GM12865 (cell line): ENCODE data around the gene CRYBB3.
"Not testable (repeated sequence)": the region's sequence is repeated elsewhere in the genome, so short reads cannot be mapped to it uniquely, and the experiment has no call there.

Experiments used
- DNase-seq: peaks from one replicate; pipeline ENCODE4 v3.0.0; 2010; ENCODE audit warnings: low read depth
- H3K4me3 ChIP-seq: 2 replicates; pipeline ENCODE4 v1.5.1; 2011; ENCODE audit warnings: mild to moderate bottlenecking, low read depth, low read length, control low read depth
- CTCF ChIP-seq: IDR thresholded peaks from 2 replicates; pipeline ENCODE4 v1.5.1; 2011; ENCODE audit warnings: low read length, control low read depth, low read depth, inconsistent platforms; ENCODE audit not compliant: insufficient read depth; ENCODE audit errors: missing control alignments

CRYBB3 gene

GRCh38 chr22:25176175-25176574, 23.5 kb upstream of the CRYBB3 start:
- DNase-seq: no peak
- no peak overlapping the region for H3K4me3 ChIP-seq
- TF ChIP-seq CTCF: no peak

GRCh38 chr22:25176799-25177198, 22.9 kb upstream of the CRYBB3 start:
- no peak overlapping the region for H3K4me3 ChIP-seq
- no peak for TF ChIP-seq CTCF
- no peak for DNase-seq

DNA sequence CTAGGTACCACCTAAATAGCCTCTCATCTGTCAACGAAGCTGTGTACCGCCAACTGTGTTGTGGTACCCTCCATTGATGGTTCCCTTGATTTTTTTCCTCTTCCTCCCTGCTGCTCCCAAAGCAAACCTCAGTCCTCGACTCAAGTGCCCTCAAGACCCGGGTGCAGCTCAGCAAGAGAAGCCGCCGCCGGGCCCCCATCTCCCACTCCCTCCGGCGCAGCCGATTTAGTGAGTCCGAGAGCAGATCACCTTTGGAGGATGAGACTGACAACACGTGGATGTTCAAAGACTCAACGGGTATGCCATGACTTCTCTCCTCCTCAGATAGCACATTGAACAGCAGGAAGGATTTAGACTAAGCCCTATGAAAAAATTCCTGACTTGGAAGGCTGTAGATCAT, 22.4 kb upstream of the CRYBB3 start:
- DNase-seq: no peak
- no peak overlapping the region for H3K4me3 ChIP-seq
- no peak for TF ChIP-seq CTCF

DNA sequence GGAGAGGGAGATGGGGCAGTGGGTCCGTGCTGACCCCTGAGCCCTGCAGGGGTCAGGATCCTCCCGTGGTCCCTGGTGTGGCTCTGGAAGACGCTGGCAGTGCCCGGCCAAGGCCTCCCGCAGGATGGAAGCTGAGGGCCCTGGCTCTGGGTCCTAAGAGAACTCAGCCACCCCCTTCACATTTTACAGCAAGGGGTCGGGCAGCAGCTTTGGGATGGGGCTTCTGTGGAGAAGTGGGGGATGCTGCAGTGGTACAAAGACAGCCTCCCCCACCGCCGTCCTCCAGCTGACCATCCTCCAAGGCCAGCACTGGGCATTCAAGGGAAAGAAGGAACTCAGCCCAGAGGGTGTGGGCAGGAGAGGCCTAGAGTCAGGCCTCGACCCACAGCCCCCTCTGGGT, 21.8 kb upstream of the CRYBB3 start:
- DNase-seq: no peak
- no peak for TF ChIP-seq CTCF
- no peak overlapping the region for H3K4me3 ChIP-seq

- not testable (repeated sequence) for DNase-seq, H3K4me3 ChIP-seq
Observed at GRCh38 chr22:25178348-25178747, 21.3 kb upstream of the CRYBB3 start.

DNA sequence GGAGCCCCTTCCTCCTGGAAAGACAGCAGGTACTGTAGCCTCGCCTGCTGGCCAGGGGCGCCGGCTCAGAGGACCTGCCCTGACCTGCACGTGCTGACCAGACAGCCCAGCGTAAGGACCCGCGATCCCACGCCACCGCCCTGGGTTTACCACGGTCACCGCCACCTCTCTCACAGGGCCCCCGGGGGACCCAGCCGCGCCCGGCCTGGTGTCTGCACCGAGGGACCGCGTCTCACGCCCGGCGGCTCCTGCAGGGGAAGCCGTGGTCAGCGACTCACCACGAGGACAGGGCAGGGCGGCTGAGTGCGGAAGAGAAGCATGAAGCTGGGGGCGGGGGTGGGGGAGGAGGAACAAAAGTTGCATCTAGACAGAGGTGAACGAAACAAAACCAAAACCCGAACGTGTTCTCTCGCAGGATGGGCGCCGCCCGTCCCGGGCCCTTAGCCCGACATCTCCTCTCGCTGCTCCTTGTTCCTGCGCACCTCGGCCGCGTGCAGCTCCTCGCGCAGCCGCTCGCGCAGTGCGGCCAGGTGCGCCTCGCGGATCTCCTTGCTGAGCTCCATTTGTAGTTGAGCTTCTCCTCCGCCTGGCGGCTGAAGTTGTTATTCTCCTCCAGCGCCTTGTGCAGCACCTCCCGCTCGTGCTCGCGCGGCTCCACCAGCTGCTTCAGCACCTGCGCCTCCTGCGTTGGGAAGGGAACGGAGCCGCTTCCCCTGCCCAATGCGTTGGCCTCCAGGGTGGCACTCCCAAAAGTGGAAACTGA, 20.6 kb upstream of the CRYBB3 start:
- peak overlapping the region; percentile 37 for H3K4me3 ChIP-seq
- DNase-seq: not testable (repeated sequence)

- H3K4me3 ChIP-seq: no peak overlapping the region
- DNase-seq: no peak
- TF ChIP-seq CTCF: no peak
Observed at GRCh38 chr22:25182131-25183110, 17.2 kb upstream of the CRYBB3 start.
